Osteoblast (primary cell): ENCODE results near the gene BHMT2. TPM values are rescaled to one million over a fixed set of nuclear protein-coding genes. Genes with fewer than 3 reads are reported as not detected.

Source experiments
- DNase-seq: peaks from one replicate; pipeline ENCODE4 v3.0.0; 2011; ENCODE audit warnings: low spot score, mixed read lengths; ENCODE audit not compliant: insufficient read length; ENCODE audit errors: missing footprints
- H2AFZ ChIP-seq: 2 replicates; pipeline ENCODE4 v1.6.0; 2011; ENCODE audit warnings: mild to moderate bottlenecking, low read length
- H3K27ac ChIP-seq: 2 replicates; pipeline ENCODE4 v1.5.1; 2011; ENCODE audit warnings: mild to moderate bottlenecking, low read depth, low read length, moderate library complexity
- H3K27me3 ChIP-seq: 2 replicates; pipeline ENCODE4 v1.6.0; 2012; ENCODE audit warnings: mild to moderate bottlenecking, control low read depth, inconsistent platforms, low read length, moderate library complexity; ENCODE audit not compliant: insufficient read depth
- H3K36me3 ChIP-seq: 2 replicates; pipeline ENCODE4 v1.5.1; 2011; ENCODE audit warnings: mild to moderate bottlenecking, low read length, control low read depth, moderate library complexity; ENCODE audit not compliant: insufficient read depth
- H3K4me1 ChIP-seq: 2 replicates; pipeline ENCODE4 v1.5.1; 2011; ENCODE audit warnings: mild to moderate bottlenecking, low read length, control low read depth, moderate library complexity; ENCODE audit not compliant: insufficient read depth
- H3K4me2 ChIP-seq: 2 replicates; pipeline ENCODE4 v1.6.0; 2011; ENCODE audit warnings: mild to moderate bottlenecking, low read length; ENCODE audit not compliant: insufficient read depth
- H3K4me3 ChIP-seq: fragments of 200-600 bp; sonication (generic); 3 replicates; pipeline ENCODE4 v1.5.1; 2012; ENCODE audit warnings: mild to moderate bottlenecking, low read length, inconsistent platforms; ENCODE audit not compliant: insufficient read depth
- H3K79me2 ChIP-seq: 2 replicates; pipeline ENCODE4 v1.6.0; 2012; ENCODE audit warnings: mild to moderate bottlenecking, low read length, control low read depth, inconsistent platforms; ENCODE audit not compliant: insufficient read depth
- H3K9me3 ChIP-seq: 2 replicates; pipeline ENCODE4 v1.5.1; 2011; ENCODE audit warnings: low read depth, low read length, control low read depth
- H4K20me1 ChIP-seq: 2 replicates; pipeline ENCODE4 v1.6.0; 2012; ENCODE audit warnings: mild to moderate bottlenecking, low read length, control low read depth; ENCODE audit not compliant: insufficient read depth
- CTCF ChIP-seq: IDR thresholded peaks from 2 replicates; pipeline ENCODE4 v1.5.1; 2011; ENCODE audit warnings: mild to moderate bottlenecking, low read depth, low read length, moderate library complexity; ENCODE audit errors: extremely low read depth
- total RNA-seq: library from RNA; depleted of rRNA; stranded (reverse); fragments of >200 nt; gene quantifications from 2 replicates; pipeline ENCODE4 v1.2.3, GENCODE V29; 2012

Gene BHMT2
- total RNA-seq, 1 donor = 8.3 TPM

- H3K4me2 ChIP-seq = peak overlapping the region; percentile 82
- no peaks in the 10 kb centered on the region for H4K20me1 ChIP-seq
- H3K79me2 ChIP-seq = no peaks in the 10 kb centered on the region
- H3K36me3 ChIP-seq = no peaks in the 10 kb centered on the region
- H3K27me3 ChIP-seq = no peaks in the 10 kb centered on the region
- H3K4me3 ChIP-seq = peak overlapping the region; percentile 67
- H3K4me1 ChIP-seq = peaks cover 11% of the 10 kb centered on the region
- peak overlapping the region; percentile 13 for H3K27ac ChIP-seq
- H3K9me3 ChIP-seq = no peaks in the 10 kb centered on the region
- peak; percentile 85 for TF ChIP-seq CTCF
- H2AFZ ChIP-seq = peak overlapping the region; percentile 78
- DNase-seq = peak; percentile 81
Observed at GRCh38 chr5:79133657-79134451, 64.3 kb downstream of the BHMT2 start.

- Histone ChIP-seq H3K79me2 (no peaks in the 10 kb centered on the region), H3K4me1 (peaks cover 11% of the 10 kb centered on the region), H3K36me3 (no peaks in the 10 kb centered on the region), H3K27me3 (peaks cover 2% of the 10 kb centered on the region), H2AFZ (no peak overlapping the region), H3K4me2 (no peak overlapping the region), H3K27ac (no peak overlapping the region), H3K4me3 (no peak overlapping the region), H3K9me3 (no peaks in the 10 kb centered on the region), H4K20me1 (no peaks in the 10 kb centered on the region)
- TF ChIP-seq CTCF = no peak
- no peak for DNase-seq
Observed at GRCh38 chr5:79135790-79136553, 66.4 kb downstream of the BHMT2 start.

GRCh38 chr5:79136618-79137017 is 67.1 kb downstream of the BHMT2 start:
- no peak for DNase-seq
- H4K20me1 ChIP-seq = no peaks in the 10 kb centered on the region
- H3K4me1 ChIP-seq = peaks cover 11% of the 10 kb centered on the region
- H3K36me3 ChIP-seq = no peaks in the 10 kb centered on the region
- H3K27me3 ChIP-seq = peaks cover 2% of the 10 kb centered on the region
- no peak for TF ChIP-seq CTCF
- H2AFZ ChIP-seq = no peak overlapping the region
- H3K79me2 ChIP-seq = no peaks in the 10 kb centered on the region
- no peak overlapping the region for H3K27ac ChIP-seq
- no peak overlapping the region for H3K4me3 ChIP-seq
- no peaks in the 10 kb centered on the region for H3K9me3 ChIP-seq
- no peak overlapping the region for H3K4me2 ChIP-seq

Other genes with a start within 250 kb of the BHMT2 start
- gene ARSB, start 84.5 kb upstream of the BHMT2 start, total RNA-seq = 33.6 and 38.4 TPM in 2 replicates
- 7.2 and 9.7 TPM in 2 replicates for gene DMGDH, start 93 bp upstream of the BHMT2 start, total RNA-seq
- gene BHMT, start 42.0 kb downstream of the BHMT2 start, total RNA-seq = not detected in 2 replicates
- 30.4 and 30.8 TPM in 2 replicates for gene JMY, start 166.4 kb downstream of the BHMT2 start, total RNA-seq